Heart left ventricle (tissue), 13 donors: ENCODE results near the gene CALR.
A peak's percentile ranks its signal among the peaks of the same experiment; 100 is the strongest.

Experiments used
- CTCF ChIP-seq, 12 donors: fragments of 200-600 bp; sonication (generic) in 4 of 12; IDR thresholded peaks; one replicate each; pipeline versions ENCODE4 v1.5.0 to v1.8.0; 2018 to 2022; ENCODE audit warnings: antibody characterized with exemption in 12 of 12, mild to moderate bottlenecking in 5 of 12
- POLR2A ChIP-seq, 2 donors: fragments of 450-650 bp; IDR thresholded peaks; one replicate each; pipeline ENCODE4 v1.6.1; 2017; ENCODE audit warnings: antibody characterized with exemption in 2 of 2, mild to moderate bottlenecking in 2 of 2, moderate library complexity in 2 of 2
- donor health status: ischemic (EF 13 %, LVEDD 7.1; RV severe dilation, severe dysfunction).
- donor health status: DM: no; HTN: yes; CAD: no.
- donor health status: DM: no; HTN: no; CAD: no.
- donor health status: ischemic (EF 25% LVEDD 6.9; RV normal size, moderate dysfunction).
- donor health status: ischemic (EF 25% LVEDD 5.7; RV mildly dilated, moderate dysfunction).
- donor health status: ischemic (EF 35%, LVEDD 5.7; RV mildly dilated, moderate dysfunction).
- donor health status: nonischemic (EF 11% LVEDD 7.7; RV severe dilation, severe dysfunction).
- donor health status: DM: yes; HTN: yes; CAD: no.
- donor health status: PGD.
- donor health status: ischemic (EF 29% LVEDD 5.4; RV normal size, mild dysfunction).
- donor health status: nonischemic (EF 23%, LVEDD 6.1; RV moderate dilation, normal function).

- TF ChIP-seq CTCF (IDR thresholded peaks at IDR 0.05) (peak; percentile 76 to 96 (median 89)), POLR2A (IDR thresholded peaks at IDR 0.05) (peak in 1 of 2 donors; percentile 41)
Measured at GRCh38 chr19:12965017-12965811, 26.8 kb downstream of the CALR start.
